Upper lobe of left lung (tissue), 6 donors: ENCODE measurements around the gene HID1. TPM values are rescaled to one million over a fixed set of nuclear protein-coding genes. Genes with fewer than 3 reads are reported as not detected.

Experiments used
- ATAC-seq, 2 donors: fragments of 200-7000 bp; cut with Tn5 transposase; one replicate each; pipeline ENCODE4 v1.9.1; 2022; ENCODE audit warnings: mild to moderate bottlenecking in 2 of 2, moderate library complexity in 2 of 2; ENCODE audit not compliant: low FRiP score in 2 of 2
- DNase-seq, 2 donors: peaks; one replicate each; pipeline ENCODE4 v3.0.0-alpha.2; 2019 to 2020
- H3K27ac ChIP-seq, 4 donors: fragments of 200-600 bp; sonication (generic); one replicate each; pipeline ENCODE4 v1.5.1; 2016 to 2019
- H3K27me3 ChIP-seq, 4 donors: fragments of 200-600 bp; sonication (generic); one replicate each; pipeline ENCODE4 v1.5.1; 2017 to 2019
- H3K36me3 ChIP-seq, 4 donors: fragments of 200-600 bp; sonication (generic); one replicate each; pipeline ENCODE4 v1.5.1; 2016 to 2019
- H3K4me1 ChIP-seq, 4 donors: fragments of 200-600 bp; sonication (generic); one replicate each; pipeline ENCODE4 v1.5.1; 2018 to 2019
- H3K4me3 ChIP-seq, 4 donors: fragments of 200-600 bp; sonication (generic); one replicate each; pipeline ENCODE4 v1.5.1; 2017 to 2019; ENCODE audit warnings: mild to moderate bottlenecking in 2 of 4, moderate library complexity in 1 of 4
- H3K9me3 ChIP-seq, 4 donors: fragments of 200-600 bp; sonication (generic); one replicate each; pipeline ENCODE4 v1.5.1; 2018 to 2019
- EP300 ChIP-seq, 4 donors: sonication (generic); formaldehyde crosslinking; IDR thresholded peaks; one replicate each; pipeline ENCODE4 v1.5.1; 2017; ENCODE audit warnings: antibody characterized with exemption in 4 of 4, control low read depth in 2 of 4
- POLR2A ChIP-seq, 4 donors: fragments of 450-650 bp; IDR thresholded peaks; one replicate each; pipeline ENCODE4 v1.5.1; 2016 to 2017; ENCODE audit warnings: antibody characterized with exemption in 4 of 4, mild to moderate bottlenecking in 2 of 4
- POLR2AphosphoS5 ChIP-seq, 2 donors: sonication (generic); formaldehyde crosslinking; IDR thresholded peaks; one replicate each; pipeline ENCODE4 v1.5.1; 2017; ENCODE audit warnings: antibody characterized with exemption in 2 of 2
- WGBS, 2 donors: methylation state at CpG; one replicate each; pipeline ENCODE4 v1.1.5; 2017 to 2018; 5-methylcytosine and 5-hydroxymethylcytosine counted together
- total RNA-seq, 6 donors: library from RNA; depleted of rRNA in 4 of 6; stranded (reverse); fragments of >200 nt in 4 of 6; gene quantifications; one replicate each; pipeline versions ENCODE4 v1.1.0 to v1.2.1, GENCODE V29; 2016 to 2021
- TF ChIP-seq, protein P1 (sequence below), 6 experiments: fragments of 450-650 bp in 4 of 6; fragments of 200-600 bp in 2 of 6; sonication (generic) in 2 of 6; IDR thresholded peaks; one replicate each; pipeline ENCODE4 v1.5.1; 2016 to 2019; ENCODE audit warnings: antibody characterized with exemption in 6 of 6
- donor health status: DM: no; HTN: no; CAD: no; lungs with moderate emphysema.
- donor health status: DM: no; HTN: yes; CAD: no; lungs with severe emphysema.

Gene HID1
- total RNA-seq, 6 donors from 2014 or later, result 21.6 to 60.8 (median 33.3) TPM

DNA sequence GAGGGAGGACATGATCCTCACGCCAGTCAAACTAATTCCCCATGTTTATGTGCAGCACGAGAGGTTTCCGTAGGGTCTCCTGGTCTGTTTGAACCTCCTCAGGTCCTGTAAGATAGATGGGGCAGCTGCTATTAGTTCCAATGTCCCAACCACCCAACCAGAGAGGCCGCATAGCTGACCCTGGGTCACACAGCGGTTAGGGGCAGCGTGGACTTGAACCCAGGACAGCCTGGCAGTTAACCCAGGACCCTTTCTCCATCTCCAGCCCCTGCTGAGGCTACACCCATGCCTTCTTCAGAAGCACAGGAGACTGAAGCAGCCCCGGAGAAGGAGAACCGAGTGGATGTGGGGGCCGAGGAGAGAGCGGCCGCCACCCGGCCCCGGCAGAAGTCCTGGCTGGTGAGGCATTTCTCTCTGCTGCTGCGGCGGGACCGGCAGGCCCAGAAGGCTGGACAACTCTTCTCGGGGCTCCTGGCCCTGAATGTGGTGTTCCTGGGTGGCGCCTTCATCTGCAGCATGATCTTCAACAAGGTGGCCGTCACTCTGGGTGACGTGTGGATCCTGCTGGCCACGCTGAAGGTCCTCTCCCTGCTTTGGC, 31.3 kb downstream of the HID1 start:
- H3K27me3 ChIP-seq, result peaks cover 0 to 12% (median 3%) of the 10 kb centered on the region in 4 donors
- TF ChIP-seq, protein P1, sequence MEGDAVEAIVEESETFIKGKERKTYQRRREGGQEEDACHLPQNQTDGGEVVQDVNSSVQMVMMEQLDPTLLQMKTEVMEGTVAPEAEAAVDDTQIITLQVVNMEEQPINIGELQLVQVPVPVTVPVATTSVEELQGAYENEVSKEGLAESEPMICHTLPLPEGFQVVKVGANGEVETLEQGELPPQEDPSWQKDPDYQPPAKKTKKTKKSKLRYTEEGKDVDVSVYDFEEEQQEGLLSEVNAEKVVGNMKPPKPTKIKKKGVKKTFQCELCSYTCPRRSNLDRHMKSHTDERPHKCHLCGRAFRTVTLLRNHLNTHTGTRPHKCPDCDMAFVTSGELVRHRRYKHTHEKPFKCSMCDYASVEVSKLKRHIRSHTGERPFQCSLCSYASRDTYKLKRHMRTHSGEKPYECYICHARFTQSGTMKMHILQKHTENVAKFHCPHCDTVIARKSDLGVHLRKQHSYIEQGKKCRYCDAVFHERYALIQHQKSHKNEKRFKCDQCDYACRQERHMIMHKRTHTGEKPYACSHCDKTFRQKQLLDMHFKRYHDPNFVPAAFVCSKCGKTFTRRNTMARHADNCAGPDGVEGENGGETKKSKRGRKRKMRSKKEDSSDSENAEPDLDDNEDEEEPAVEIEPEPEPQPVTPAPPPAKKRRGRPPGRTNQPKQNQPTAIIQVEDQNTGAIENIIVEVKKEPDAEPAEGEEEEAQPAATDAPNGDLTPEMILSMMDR (IDR thresholded peaks at IDR 0.05), result no peak
- no peak for TF ChIP-seq POLR2A (IDR thresholded peaks at IDR 0.05)
- TF ChIP-seq POLR2AphosphoS5 (IDR thresholded peaks at IDR 0.05), result no peak
- TF ChIP-seq EP300 (IDR thresholded peaks at IDR 0.05), result no peak
- ATAC-seq (no peak), DNase-seq (peak in 1 of 2 donors; percentile 65)
- H3K36me3 ChIP-seq, result no peaks in the 10 kb centered on the region
- H3K9me3 ChIP-seq, result no peaks in the 10 kb centered on the region
- H3K4me1 ChIP-seq, result peaks cover 0 to 2% (median 2%) of the 10 kb centered on the region in 4 donors
- no peak overlapping the region for H3K27ac ChIP-seq
- WGBS, 2 donors, result 82% methylated on average over 19 of the region's 21 CpGs; no CpG with 5 or more reads in 1 of the 2 donors
- no peak overlapping the region for H3K4me3 ChIP-seq

DNA sequence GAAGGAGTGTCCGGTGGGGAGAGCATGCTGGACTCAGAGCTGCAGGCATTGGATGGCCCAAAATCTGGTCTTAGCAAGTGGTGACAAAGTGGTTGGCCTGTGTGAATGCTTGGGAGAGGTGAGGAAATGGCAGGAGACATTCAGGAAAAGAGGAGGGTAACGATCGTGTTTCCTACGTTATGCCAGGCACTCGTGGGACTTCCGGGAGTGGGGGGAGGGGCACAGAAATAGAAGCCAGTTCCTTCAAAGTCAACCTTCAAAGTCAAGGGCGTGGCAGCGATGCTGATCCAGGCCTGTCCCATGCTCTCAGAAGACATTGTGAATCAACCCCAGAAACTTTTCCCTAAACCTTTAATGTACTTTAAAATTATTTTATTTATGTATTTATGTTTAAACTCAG, 33.0 kb downstream of the HID1 start:
- Histone ChIP-seq H3K36me3 (no peaks in the 10 kb centered on the region), H3K9me3 (no peaks in the 10 kb centered on the region), H3K27me3 (peaks cover 3 to 24% (median 7%) of the 10 kb centered on the region in 4 donors), H3K27ac (no peak overlapping the region), H3K4me3 (no peak overlapping the region), H3K4me1 (peaks cover 0 to 12% (median 11%) of the 10 kb centered on the region in 4 donors)
- no peak for DNase-seq
- ATAC-seq, result no peak
- WGBS, 2 donors, result 45 to 47% methylated on average over 8 of the region's 8 CpGs
- TF ChIP-seq, protein P1 (IDR thresholded peaks at IDR 0.05), result no peak
- TF ChIP-seq POLR2AphosphoS5 (IDR thresholded peaks at IDR 0.05), result no peak
- TF ChIP-seq EP300 (IDR thresholded peaks at IDR 0.05), result no peak
- no peak for TF ChIP-seq POLR2A (IDR thresholded peaks at IDR 0.05)

- ATAC-seq (no peak), DNase-seq (no peak)
- peaks cover 0 to 12% (median 11%) of the 10 kb centered on the region in 4 donors for H3K4me1 ChIP-seq
- no peak overlapping the region for H3K4me3 ChIP-seq
- H3K36me3 ChIP-seq, result no peaks in the 10 kb centered on the region
- 68 to 74% methylated on average over 8 of the region's 8 CpGs for WGBS, 2 donors
- H3K9me3 ChIP-seq, result no peaks in the 10 kb centered on the region
- TF ChIP-seq EP300 (IDR thresholded peaks at IDR 0.05), result no peak
- TF ChIP-seq, protein P1 (IDR thresholded peaks at IDR 0.05), result no peak
- no peak for TF ChIP-seq POLR2A (IDR thresholded peaks at IDR 0.05)
- H3K27me3 ChIP-seq, result peaks cover 3 to 24% (median 7%) of the 10 kb centered on the region in 4 donors
- H3K27ac ChIP-seq, result no peak overlapping the region
Measured at GRCh38 chr17:74938194-74938950, 34.2 kb downstream of the HID1 start.

DNA sequence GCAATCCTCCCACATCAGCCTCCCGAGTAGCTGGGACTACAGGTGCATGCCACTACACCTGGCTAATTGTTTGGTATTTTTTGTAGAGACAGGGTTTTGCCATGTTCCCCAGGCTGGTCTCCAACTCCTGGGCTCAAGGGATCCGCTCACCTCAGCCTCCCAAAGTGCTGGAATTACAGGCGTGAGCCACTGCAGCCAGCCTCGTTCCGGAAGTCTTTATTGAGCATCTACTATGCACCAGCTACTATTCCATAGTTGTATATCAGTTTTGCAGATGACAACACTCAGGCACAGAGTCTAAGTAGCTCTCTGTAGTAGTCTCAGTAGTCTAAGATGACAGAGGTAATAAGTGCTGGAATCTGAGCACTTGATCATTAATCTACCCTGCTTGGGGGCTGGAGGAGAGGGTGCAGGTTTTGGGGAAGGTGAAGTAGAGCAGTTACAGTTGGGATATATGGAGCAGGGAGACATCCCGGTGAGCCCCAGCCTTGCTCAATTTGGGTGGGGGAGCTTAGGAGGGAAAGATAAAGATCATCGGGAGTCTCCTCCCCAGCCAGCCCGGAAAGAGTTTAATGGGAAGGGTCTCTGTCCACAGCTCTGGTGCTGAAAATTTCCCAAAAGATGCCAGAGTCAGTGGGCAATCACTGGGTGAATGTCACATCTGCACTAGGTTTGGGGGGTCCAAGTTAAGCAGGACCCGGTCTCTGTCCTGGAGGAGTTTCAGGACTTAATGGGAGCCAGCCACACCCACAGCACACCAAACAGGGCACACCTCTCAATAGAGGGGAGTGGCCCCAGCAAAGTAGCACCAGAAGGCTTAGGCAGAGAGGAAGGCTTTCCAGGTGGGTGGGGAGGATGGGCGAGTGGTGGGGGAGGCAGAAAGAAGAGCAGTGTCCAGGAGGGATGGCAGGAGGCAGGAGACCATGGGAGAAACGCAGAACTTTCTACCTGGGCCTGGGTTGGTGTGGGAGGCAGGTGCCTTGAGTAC, 35.2 kb downstream of the HID1 start:
- WGBS, 2 donors, result 40 to 52% methylated on average over 10 to 11 of the region's 11 CpGs
- TF ChIP-seq POLR2A (IDR thresholded peaks at IDR 0.05), result no peak
- TF ChIP-seq, protein P1 (IDR thresholded peaks at IDR 0.05), result no peak
- TF ChIP-seq EP300 (IDR thresholded peaks at IDR 0.05), result no peak
- TF ChIP-seq POLR2AphosphoS5 (IDR thresholded peaks at IDR 0.05), result no peak
- Histone ChIP-seq H3K9me3 (no peaks in the 10 kb centered on the region), H3K4me1 (peaks cover 0 to 12% (median 11%) of the 10 kb centered on the region in 4 donors), H3K36me3 (no peaks in the 10 kb centered on the region), H3K27ac (no peak overlapping the region), H3K4me3 (no peak overlapping the region), H3K27me3 (peaks cover 3 to 24% (median 7%) of the 10 kb centered on the region in 4 donors)
- no peak for DNase-seq
- ATAC-seq, result no peak
